Measurements from ENCODE around the gene CEACAM21.

The CEACAM21 gene

DNA sequence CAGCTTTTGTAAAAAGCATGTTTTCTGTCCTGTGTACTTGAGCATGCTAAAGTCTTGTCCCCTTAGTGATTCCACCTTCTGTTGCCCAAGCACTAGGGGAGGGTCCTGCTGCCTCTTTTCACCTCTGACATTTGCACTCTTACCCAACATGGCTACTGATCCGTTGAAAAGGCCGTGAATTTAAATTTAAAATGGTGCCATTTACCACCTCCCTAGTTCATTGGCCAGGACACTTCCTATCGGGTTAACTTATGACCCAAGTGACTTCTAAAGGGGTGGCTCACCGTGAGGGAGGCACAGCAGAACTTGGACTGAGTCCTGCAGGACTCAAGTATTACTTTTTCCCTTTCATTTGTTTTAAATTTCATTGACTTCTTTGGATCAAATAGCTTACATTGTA, 33.3 kb upstream of the CEACAM21 start:
- Mint-ChIP-seq H3K9me3 (no peaks in the 10 kb centered on the region), H3K4me3 (no peak overlapping the region), H3K36me3 (ENCODE audit: low read depth) (peaks cover 5% of the 10 kb centered on the region), H3K27me3 (ENCODE audit: low read depth) (no peaks in the 10 kb centered on the region), H3K27ac (peak overlapping the region; percentile 53), H3K4me1 (ENCODE audit: low read depth) (peaks cover 58% of the 10 kb centered on the region)
- no peak for DNase-seq (ENCODE audit: low spot score)

DNA sequence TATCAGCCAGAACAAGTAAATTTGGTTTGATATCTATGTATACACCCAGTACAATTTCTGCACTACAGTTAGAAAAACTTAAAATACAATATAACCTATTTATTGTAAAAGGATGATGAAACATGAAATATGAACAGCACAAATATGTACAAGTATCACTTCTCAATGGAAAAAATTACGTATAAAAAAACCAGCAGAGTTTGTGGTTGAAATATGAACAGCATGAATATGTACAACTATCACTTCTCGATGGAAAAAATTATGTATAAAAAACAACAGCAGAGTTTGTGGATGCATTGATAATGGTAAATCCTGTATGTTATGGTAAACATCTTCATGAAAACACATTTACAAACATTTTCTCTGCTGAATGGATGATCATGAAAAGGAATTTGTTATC, 32.4 kb upstream of the CEACAM21 start:
- H3K27ac Mint-ChIP-seq = peak overlapping the region; percentile 82
- peaks cover 58% of the 10 kb centered on the region for H3K4me1 Mint-ChIP-seq (ENCODE audit: low read depth)
- H3K27me3 Mint-ChIP-seq (ENCODE audit: low read depth) = no peaks in the 10 kb centered on the region
- H3K36me3 Mint-ChIP-seq (ENCODE audit: low read depth) = no peaks in the 10 kb centered on the region
- no peaks in the 10 kb centered on the region for H3K9me3 Mint-ChIP-seq
- no peak for DNase-seq (ENCODE audit: low spot score)
- H3K4me3 Mint-ChIP-seq = no peak overlapping the region

DNA sequence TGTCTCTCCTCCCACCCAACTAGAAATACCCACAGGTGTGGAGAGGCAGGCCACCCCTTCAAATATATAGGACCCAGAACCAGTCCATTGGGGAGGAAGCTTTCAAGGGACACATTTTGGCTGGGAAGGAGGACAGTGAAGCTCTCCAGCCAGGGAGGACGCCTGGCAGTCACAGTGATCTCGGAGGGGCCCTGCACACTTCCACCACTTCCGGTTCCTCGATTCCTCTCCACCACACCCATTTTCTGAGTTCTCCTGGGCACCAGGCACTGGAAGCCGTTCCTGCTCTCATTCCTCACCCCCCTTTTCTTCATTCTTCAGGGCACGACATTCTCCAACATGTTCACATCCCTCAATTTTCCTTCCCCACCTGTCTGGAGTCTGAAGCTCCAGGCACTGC, 30.4 kb upstream of the CEACAM21 start:
- no peak for DNase-seq (ENCODE audit: low spot score)
- peak overlapping the region; percentile 96 for H3K27ac Mint-ChIP-seq
- H3K27me3 Mint-ChIP-seq (ENCODE audit: low read depth) = no peaks in the 10 kb centered on the region
- H3K9me3 Mint-ChIP-seq = no peaks in the 10 kb centered on the region
- peak overlapping the region; percentile 89 for H3K4me3 Mint-ChIP-seq
- H3K4me1 Mint-ChIP-seq (ENCODE audit: low read depth) = peaks cover 62% of the 10 kb centered on the region
- peaks cover 9% of the 10 kb centered on the region for H3K36me3 Mint-ChIP-seq (ENCODE audit: low read depth)

DNA sequence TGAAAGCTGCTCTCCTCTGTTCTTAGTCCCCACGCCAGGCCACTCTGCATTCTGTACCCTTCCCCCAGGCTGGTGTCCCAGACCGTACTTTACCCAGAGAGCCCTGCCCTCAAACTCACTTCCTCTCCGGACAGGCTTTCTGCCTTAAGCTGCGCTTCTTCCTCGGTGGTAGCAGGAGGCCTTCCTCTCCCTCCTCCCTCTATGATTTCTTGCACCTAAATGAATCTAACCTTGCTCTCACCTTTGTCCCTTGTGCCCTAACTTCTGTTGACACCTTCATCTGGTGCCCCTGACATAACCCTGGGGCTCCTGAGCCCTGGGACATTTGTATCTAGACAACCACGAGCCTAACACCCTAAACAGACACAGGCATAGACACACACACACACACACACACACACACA, 29.6 kb upstream of the CEACAM21 start:
- H3K4me3 Mint-ChIP-seq = peak overlapping the region; percentile 89

DNA sequence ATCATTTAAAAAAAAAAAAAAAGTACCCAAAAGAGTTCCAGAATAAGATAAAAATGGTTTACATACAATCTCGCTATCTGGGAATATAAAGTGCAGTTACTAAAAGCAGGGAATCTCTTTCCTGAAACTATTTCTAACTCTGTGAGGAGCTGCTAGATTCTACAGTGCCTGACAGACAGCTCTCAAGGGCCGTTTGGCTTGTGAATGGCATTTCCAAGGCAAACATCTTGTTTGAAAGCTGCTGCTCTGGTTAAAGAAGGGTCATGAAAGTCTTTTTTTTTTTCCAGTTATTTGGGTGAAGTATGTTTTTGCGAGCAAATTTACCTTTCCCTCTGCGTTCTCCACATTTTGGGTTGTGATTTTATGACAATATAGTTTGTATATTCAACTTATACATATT, 29.0 kb upstream of the CEACAM21 start:
- peak overlapping the region; percentile 96 for H3K27ac Mint-ChIP-seq
- H3K9me3 Mint-ChIP-seq = no peaks in the 10 kb centered on the region
- no peaks in the 10 kb centered on the region for H3K27me3 Mint-ChIP-seq (ENCODE audit: low read depth)
- peaks cover 21% of the 10 kb centered on the region for H3K36me3 Mint-ChIP-seq (ENCODE audit: low read depth)
- peak overlapping the region; percentile 89 for H3K4me3 Mint-ChIP-seq
- no peak for DNase-seq (ENCODE audit: low spot score)
- peaks cover 66% of the 10 kb centered on the region for H3K4me1 Mint-ChIP-seq (ENCODE audit: low read depth)

More for the DNA sequence above, 29.6 kb upstream of the CEACAM21 start:
- Mint-ChIP-seq H3K9me3 (no peaks in the 10 kb centered on the region), H3K4me1 (ENCODE audit: low read depth) (peaks cover 63% of the 10 kb centered on the region), H3K27ac (peak overlapping the region; percentile 96), H3K27me3 (ENCODE audit: low read depth) (no peaks in the 10 kb centered on the region), H3K36me3 (ENCODE audit: low read depth) (peaks cover 17% of the 10 kb centered on the region)
- DNase-seq (ENCODE audit: low spot score) = no peak

DNA sequence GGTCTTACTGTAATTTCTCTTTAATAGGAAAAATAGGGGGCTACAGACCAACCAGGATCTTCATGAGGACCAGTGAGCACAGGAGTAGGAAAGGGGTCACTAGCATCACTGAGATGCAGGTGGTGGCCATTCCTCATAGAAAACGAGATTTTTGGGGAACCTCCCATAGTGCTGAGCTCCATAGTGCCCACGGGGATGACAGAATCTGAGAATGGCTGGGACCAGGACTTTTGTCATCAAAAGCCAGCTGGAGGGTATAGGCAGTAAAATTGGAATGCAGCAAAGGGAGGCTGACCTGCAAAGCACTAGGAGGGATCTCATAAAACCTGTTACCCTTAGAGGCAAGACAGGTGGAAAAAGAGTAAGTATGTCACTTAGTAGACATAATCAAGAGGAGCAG, 28.4 kb upstream of the CEACAM21 start:
- peaks cover 63% of the 10 kb centered on the region for H3K4me1 Mint-ChIP-seq (ENCODE audit: low read depth)

DNA sequence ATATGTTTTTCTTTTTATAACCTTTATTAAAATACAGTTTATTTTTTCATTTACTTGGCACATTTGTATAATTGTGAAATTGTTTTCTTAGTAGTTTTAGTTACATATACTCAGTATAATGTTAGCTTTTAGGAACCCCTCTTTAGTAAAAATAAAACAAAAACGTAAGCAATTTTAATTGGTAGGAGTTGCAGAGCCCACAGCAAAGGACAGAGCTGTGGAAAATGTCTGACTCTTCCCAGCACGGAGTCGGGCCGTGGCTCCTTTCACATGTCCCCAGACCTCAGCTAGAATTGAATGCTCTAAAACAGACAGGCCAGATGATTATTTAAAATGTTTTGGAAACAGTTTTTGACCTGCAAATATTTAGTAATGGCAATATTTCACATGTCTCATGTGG, 27.9 kb upstream of the CEACAM21 start:
- Mint-ChIP-seq H3K27ac (peak overlapping the region; percentile 86), H3K4me1 (ENCODE audit: low read depth) (peaks cover 64% of the 10 kb centered on the region), H3K4me3 (peak overlapping the region; percentile 77), H3K27me3 (ENCODE audit: low read depth) (no peaks in the 10 kb centered on the region), H3K36me3 (ENCODE audit: low read depth) (peaks cover 31% of the 10 kb centered on the region), H3K9me3 (peaks cover 3% of the 10 kb centered on the region)
- DNase-seq (ENCODE audit: low spot score) = no peak

More for the DNA sequence above, 28.4 kb upstream of the CEACAM21 start:
- H3K27me3 Mint-ChIP-seq (ENCODE audit: low read depth) = no peaks in the 10 kb centered on the region
- peak overlapping the region; percentile 44 for H3K4me3 Mint-ChIP-seq
- peaks cover under 1% of the 10 kb centered on the region for H3K9me3 Mint-ChIP-seq
- H3K36me3 Mint-ChIP-seq (ENCODE audit: low read depth) = peaks cover 26% of the 10 kb centered on the region
- H3K27ac Mint-ChIP-seq = peak overlapping the region; percentile 61
- no peak for DNase-seq (ENCODE audit: low spot score)

DNA sequence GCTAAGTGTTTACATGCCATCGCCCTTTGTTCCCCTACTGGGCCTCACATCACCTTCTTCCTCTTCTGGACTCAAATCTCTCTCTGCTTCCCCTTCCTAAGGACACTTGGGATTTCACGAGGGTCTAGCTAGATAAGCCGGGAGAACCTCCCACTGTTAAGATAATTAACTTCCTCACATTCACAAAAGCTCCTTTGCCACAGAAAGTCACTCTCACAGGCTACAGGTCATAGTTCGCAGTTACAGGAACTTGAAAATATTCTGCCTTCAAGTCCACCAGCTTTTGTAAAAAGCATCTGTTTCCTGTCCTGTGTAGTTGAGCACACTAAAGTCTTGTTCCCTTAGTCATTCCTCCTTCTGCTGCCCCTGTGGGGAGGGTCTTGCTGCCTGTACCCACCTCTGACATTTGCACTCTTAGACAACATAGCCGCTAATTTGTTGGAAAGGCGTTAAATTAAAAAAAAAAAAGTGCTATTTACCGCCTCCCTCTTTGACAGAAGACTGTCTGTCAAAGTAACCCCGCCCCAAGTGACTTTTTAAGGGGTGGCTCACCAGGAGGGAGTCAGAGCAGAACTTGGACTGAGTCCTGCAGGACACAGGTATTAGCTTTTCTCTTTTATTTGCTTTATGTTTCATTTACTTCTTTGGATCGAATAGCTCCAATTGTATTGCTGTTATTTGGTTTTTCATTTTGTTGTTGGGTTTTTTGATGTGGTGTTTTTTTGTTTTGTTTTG, 26.8 kb upstream of the CEACAM21 start:
- Mint-ChIP-seq H3K9me3 (peaks cover 6% of the 10 kb centered on the region), H3K4me1 (ENCODE audit: low read depth) (peaks cover 64% of the 10 kb centered on the region), H3K4me3 (peak overlapping the region; percentile 91), H3K27me3 (ENCODE audit: low read depth) (no peaks in the 10 kb centered on the region), H3K27ac (peak overlapping the region; percentile 91), H3K36me3 (ENCODE audit: low read depth) (peaks cover 42% of the 10 kb centered on the region)
- DNase-seq (ENCODE audit: low spot score) = peak; percentile 77

DNA sequence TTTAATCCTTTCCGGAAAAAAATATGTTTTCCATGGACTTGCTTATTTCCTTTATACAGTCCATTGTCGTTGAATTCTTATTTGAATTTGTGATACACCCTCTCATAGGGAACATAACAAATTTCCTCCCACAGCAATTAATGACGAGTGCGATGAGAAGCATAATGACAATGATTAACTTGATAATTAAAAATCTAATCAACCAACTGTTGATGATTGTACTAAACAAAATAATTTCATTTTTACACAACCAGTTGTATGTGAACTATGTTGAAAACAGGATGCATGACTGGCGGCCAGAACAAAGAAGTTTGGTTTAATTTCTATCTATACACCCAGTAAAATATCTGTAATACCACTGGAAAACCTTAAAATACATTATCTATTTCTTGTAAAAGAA, 26.1 kb upstream of the CEACAM21 start:
- DNase-seq (ENCODE audit: low spot score) = no peak
- peaks cover 7% of the 10 kb centered on the region for H3K9me3 Mint-ChIP-seq
- peaks cover 63% of the 10 kb centered on the region for H3K4me1 Mint-ChIP-seq (ENCODE audit: low read depth)
- no peaks in the 10 kb centered on the region for H3K27me3 Mint-ChIP-seq (ENCODE audit: low read depth)
- peaks cover 47% of the 10 kb centered on the region for H3K36me3 Mint-ChIP-seq (ENCODE audit: low read depth)
- H3K4me3 Mint-ChIP-seq = peak overlapping the region; percentile 91
- H3K27ac Mint-ChIP-seq = peak overlapping the region; percentile 91

DNA sequence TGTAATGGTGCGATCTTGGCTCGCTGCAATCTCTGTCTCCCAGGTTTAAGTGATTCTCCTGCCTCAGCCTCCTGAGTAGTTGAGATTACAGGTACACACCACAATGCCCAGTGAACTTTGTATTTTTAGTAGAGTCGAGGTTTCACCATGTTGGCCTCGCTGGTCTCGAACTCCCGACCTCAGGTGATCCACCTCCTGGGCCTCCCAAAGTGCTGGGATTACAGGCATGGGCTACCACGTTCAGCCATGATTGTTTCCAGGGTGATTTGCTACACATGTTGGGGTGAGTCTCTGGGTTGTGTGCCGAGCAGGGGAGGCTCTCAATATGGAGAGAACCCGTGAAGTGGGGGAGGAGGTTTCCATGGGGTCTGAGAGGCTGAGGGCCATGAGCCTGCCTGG, 24.8 kb upstream of the CEACAM21 start:
- Mint-ChIP-seq H3K27me3 (ENCODE audit: low read depth) (no peaks in the 10 kb centered on the region), H3K4me1 (ENCODE audit: low read depth) (peaks cover 63% of the 10 kb centered on the region), H3K9me3 (peaks cover 7% of the 10 kb centered on the region), H3K4me3 (peak overlapping the region; percentile 91), H3K27ac (peak overlapping the region; percentile 91), H3K36me3 (ENCODE audit: low read depth) (peaks cover 60% of the 10 kb centered on the region)
- DNase-seq (ENCODE audit: low spot score) = no peak

DNA sequence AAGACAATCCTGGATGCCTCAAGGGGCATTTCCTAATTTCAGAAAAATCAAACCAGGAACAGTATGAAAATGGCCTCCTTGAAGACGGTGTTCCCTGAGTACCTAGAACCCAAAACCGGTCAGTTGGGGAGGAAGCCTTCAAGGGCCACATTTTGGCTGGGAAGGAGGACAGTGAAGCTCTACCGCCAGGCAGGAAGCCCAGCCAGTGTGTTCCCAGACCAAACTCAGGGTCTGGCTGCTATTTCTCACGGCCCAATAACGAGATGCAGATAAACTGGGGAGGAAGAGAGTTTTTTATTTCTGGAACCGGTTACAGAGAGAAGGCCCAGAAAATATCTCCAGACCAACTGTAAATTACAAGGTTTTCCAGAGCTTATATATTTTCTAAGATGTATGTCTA, 24.3 kb upstream of the CEACAM21 start:
- no peak for DNase-seq (ENCODE audit: low spot score)
- H3K27me3 Mint-ChIP-seq (ENCODE audit: low read depth) = no peaks in the 10 kb centered on the region
- peak overlapping the region; percentile 91 for H3K4me3 Mint-ChIP-seq
- H3K27ac Mint-ChIP-seq = peak overlapping the region; percentile 91
- H3K9me3 Mint-ChIP-seq = peaks cover 7% of the 10 kb centered on the region
- peaks cover 63% of the 10 kb centered on the region for H3K4me1 Mint-ChIP-seq (ENCODE audit: low read depth)
- H3K36me3 Mint-ChIP-seq (ENCODE audit: low read depth) = peaks cover 65% of the 10 kb centered on the region

DNA sequence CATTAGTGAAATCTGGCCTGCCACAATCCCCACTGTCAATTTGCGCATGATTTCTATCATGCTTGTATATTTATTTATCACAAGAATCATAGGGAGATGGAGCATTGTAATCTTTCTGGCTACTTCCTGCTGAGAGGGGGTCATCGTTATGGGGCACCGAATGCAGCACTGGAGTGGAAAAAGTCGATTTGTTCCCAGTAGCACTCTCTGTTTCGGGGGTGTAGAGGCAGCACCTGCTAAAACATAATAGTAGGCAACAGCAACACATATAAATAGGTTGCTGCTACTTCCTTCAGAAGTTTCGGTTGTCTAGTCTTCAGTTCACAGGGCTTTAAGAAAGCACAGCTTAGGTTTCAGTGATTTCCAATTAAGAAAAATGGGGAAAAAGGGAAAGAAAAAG, 23.4 kb upstream of the CEACAM21 start:
- DNase-seq (ENCODE audit: low spot score) = no peak
- Mint-ChIP-seq H3K36me3 (ENCODE audit: low read depth) (peaks cover 72% of the 10 kb centered on the region), H3K27ac (peak overlapping the region; percentile 91), H3K27me3 (ENCODE audit: low read depth) (no peaks in the 10 kb centered on the region), H3K4me3 (peak overlapping the region; percentile 91), H3K4me1 (ENCODE audit: low read depth) (peaks cover 61% of the 10 kb centered on the region), H3K9me3 (peaks cover 7% of the 10 kb centered on the region)

DNA sequence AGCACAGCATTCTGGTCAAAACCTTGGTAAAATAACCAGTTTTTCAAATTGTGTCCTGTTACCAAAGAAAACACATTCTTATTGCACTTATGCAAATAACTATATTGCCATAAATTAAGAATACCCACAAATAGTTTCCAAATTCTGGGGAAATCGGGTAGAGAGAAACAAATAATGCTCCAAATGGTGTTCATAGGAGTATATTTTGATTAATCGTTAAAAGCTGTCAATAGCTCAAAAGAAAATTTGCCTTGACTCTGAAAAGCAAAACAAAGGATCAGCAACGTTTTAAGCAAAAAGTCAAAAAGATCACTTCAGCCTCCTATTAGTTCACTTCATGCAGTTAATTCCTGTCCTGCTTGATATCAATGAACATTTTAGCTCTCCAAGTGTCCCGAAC, 22.2 kb upstream of the CEACAM21 start:
- Mint-ChIP-seq H3K27me3 (ENCODE audit: low read depth) (no peaks in the 10 kb centered on the region), H3K36me3 (ENCODE audit: low read depth) (peaks cover 79% of the 10 kb centered on the region), H3K27ac (peak overlapping the region; percentile 77), H3K4me1 (ENCODE audit: low read depth) (peaks cover 61% of the 10 kb centered on the region), H3K9me3 (peaks cover 7% of the 10 kb centered on the region), H3K4me3 (peak overlapping the region; percentile 91)
- DNase-seq (ENCODE audit: low spot score) = no peak

DNA sequence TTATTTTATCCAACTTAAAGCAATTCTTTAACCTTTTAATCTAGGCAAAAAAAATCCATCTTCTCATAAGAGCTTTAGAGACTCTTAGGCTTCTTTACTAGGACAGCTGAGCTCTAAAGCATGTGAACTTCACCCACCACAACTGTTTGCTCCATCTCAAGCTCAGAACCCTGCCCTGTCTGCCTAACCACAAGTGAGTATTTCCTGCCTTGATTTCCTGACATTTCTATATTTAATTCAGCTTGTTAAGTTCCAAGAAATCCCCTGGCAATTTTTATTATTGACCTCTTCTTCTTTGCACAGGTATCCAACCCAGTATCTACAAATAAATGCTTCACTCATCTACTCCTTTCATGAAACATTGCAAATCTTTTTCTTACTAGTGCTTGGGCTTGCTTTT, 21.1 kb upstream of the CEACAM21 start:
- Mint-ChIP-seq H3K27ac (peak overlapping the region; percentile 77), H3K4me1 (ENCODE audit: low read depth) (peaks cover 67% of the 10 kb centered on the region), H3K36me3 (ENCODE audit: low read depth) (peaks cover 83% of the 10 kb centered on the region), H3K9me3 (peaks cover 7% of the 10 kb centered on the region), H3K4me3 (peak overlapping the region; percentile 91), H3K27me3 (ENCODE audit: low read depth) (no peaks in the 10 kb centered on the region)
- no peak for DNase-seq (ENCODE audit: low spot score)

DNA sequence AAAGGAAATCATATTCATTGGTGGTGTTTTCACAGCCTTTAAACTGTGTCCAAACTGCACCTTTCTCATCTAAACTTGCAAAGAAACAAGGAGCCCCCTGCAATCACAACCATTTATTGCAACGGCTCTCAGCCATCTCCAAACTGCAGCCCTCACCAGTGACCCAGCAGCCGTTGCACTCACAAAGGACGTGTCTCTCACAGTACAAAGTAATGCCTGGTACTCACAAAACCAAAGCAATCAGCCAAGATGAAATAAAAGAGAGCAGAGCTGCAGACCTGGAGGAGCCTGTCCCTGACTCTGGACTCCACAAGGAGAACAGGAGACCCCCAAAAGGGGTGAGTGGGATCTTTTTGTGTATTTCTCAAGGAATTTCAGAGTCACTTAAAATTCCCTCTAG, 20.2 kb upstream of the CEACAM21 start:
- Mint-ChIP-seq H3K36me3 (ENCODE audit: low read depth) (peaks cover 80% of the 10 kb centered on the region), H3K27me3 (ENCODE audit: low read depth) (no peaks in the 10 kb centered on the region), H3K4me3 (peak overlapping the region; percentile 91), H3K27ac (peak overlapping the region; percentile 77), H3K4me1 (ENCODE audit: low read depth) (peaks cover 75% of the 10 kb centered on the region), H3K9me3 (peaks cover 7% of the 10 kb centered on the region)
- DNase-seq (ENCODE audit: low spot score) = no peak
